Neuronal stem cell (in vitro differentiated cells): ENCODE data around the gene DNAH1.

Experiments used
- DNase-seq: peaks from one replicate; pipeline ENCODE4 v3.0.0-alpha.2; 2013; ENCODE audit warnings: low spot score
- H2AFZ ChIP-seq: one replicate; pipeline ENCODE4 v1.6.1; 2013; ENCODE audit warnings: mild to moderate bottlenecking, low read length, inconsistent platforms
- H2AK5ac ChIP-seq: 2 replicates; pipeline ENCODE4 v1.6.1; 2013; ENCODE audit warnings: low read depth, mild to moderate bottlenecking, inconsistent platforms, low read length, moderate library complexity, mixed read lengths
- H2BK120ac ChIP-seq: 2 replicates; pipeline ENCODE4 v1.6.1; 2013; ENCODE audit warnings: low read depth, mild to moderate bottlenecking, inconsistent platforms, low read length, moderate library complexity, mixed read lengths
- H2BK12ac ChIP-seq: one replicate; pipeline ENCODE4 v1.6.1; 2013; ENCODE audit warnings: low read length, inconsistent platforms
- H2BK15ac ChIP-seq: 2 replicates; pipeline ENCODE4 v1.6.1; 2013; ENCODE audit warnings: mild to moderate bottlenecking, low read length, inconsistent platforms, mixed read lengths
- H2BK5ac ChIP-seq: one replicate; pipeline ENCODE4 v1.6.1; 2013; ENCODE audit warnings: inconsistent platforms, mild to moderate bottlenecking, low read length, moderate library complexity
- H3K14ac ChIP-seq: one replicate; pipeline ENCODE4 v1.6.1; 2013; ENCODE audit warnings: low read length, inconsistent platforms
- H3K18ac ChIP-seq: 2 replicates; pipeline ENCODE4 v1.6.1; 2013; ENCODE audit warnings: low read length, inconsistent platforms
- H3K23ac ChIP-seq: 2 replicates; pipeline ENCODE4 v1.6.1; 2013; ENCODE audit warnings: low read depth, mild to moderate bottlenecking, mixed read lengths, low read length, inconsistent platforms; ENCODE audit not compliant: poor library complexity
- H3K27ac ChIP-seq: replicated peaks from 3 replicates; pipeline ENCODE4 v1.5.1; 2013; ENCODE audit warnings: low read length, inconsistent platforms
- H3K27me3 ChIP-seq, 3 experiments: 2 replicates each; pipeline ENCODE4 v1.6.1; 2013; ENCODE audit warnings: low read length in 3 of 3, mild to moderate bottlenecking in 2 of 3, inconsistent platforms in 1 of 3, low read depth in 1 of 3, mixed read lengths in 1 of 3, moderate library complexity in 1 of 3; ENCODE audit not compliant: control insufficient read depth in 3 of 3, insufficient read depth in 3 of 3
- H3K36me3 ChIP-seq, 2 donors: replicated peaks in 1 of 2; 2 replicates each; pipeline ENCODE4 v1.6.1; 2013; ENCODE audit warnings: low read length in 2 of 2; ENCODE audit not compliant: control insufficient read depth in 2 of 2, insufficient read depth in 2 of 2
- H3K4ac ChIP-seq: 2 replicates; pipeline ENCODE4 v1.6.1; 2013; ENCODE audit warnings: inconsistent platforms, mild to moderate bottlenecking, low read length, moderate library complexity
- H3K4me1 ChIP-seq, 2 donors: 1 replicate in 1 of 2; 2 replicates in 1 of 2; pipeline ENCODE4 v1.6.1; 2013; ENCODE audit warnings: low read length in 2 of 2, low read depth in 1 of 2; ENCODE audit not compliant: control insufficient read depth in 2 of 2, insufficient read depth in 1 of 2
- H3K4me2 ChIP-seq: one replicate; pipeline ENCODE4 v1.6.1; 2013; ENCODE audit warnings: mild to moderate bottlenecking, low read length, inconsistent platforms; ENCODE audit not compliant: insufficient read depth, poor library complexity, severe bottlenecking
- H3K4me3 ChIP-seq, 2 donors: 2 replicates each; pipeline ENCODE4 v1.5.1; 2013; ENCODE audit warnings: low read length in 2 of 2, mild to moderate bottlenecking in 2 of 2, inconsistent platforms in 1 of 2, moderate library complexity in 1 of 2
- H3K79me1 ChIP-seq: one replicate; pipeline ENCODE4 v1.6.1; 2013; ENCODE audit warnings: low read depth, mild to moderate bottlenecking, inconsistent platforms, low read length, moderate library complexity
- H3K9ac ChIP-seq: one replicate; pipeline ENCODE4 v1.6.1; 2013; ENCODE audit warnings: mild to moderate bottlenecking, low read depth, low read length, inconsistent platforms; ENCODE audit not compliant: poor library complexity
- H3K9me3 ChIP-seq, 2 donors: replicated peaks in 1 of 2; 2 replicates each; pipeline versions ENCODE3 to v1.6.1; 2013; ENCODE audit warnings: low read length in 2 of 2, mild to moderate bottlenecking in 2 of 2, inconsistent platforms in 1 of 2, low read depth in 1 of 2, mixed read lengths in 1 of 2, moderate library complexity in 1 of 2; ENCODE audit not compliant: control insufficient read depth in 2 of 2, insufficient read depth in 1 of 2
- H4K8ac ChIP-seq: one replicate; pipeline ENCODE4 v1.6.1; 2013; ENCODE audit warnings: low read depth, mild to moderate bottlenecking, inconsistent platforms, low read length, moderate library complexity
- H4K91ac ChIP-seq: one replicate; pipeline ENCODE4 v1.6.1; 2013; ENCODE audit warnings: low read length, low read depth, mild to moderate bottlenecking, inconsistent platforms; ENCODE audit not compliant: poor library complexity
- WGBS, 2 donors: extraction: QIAGEN DNeasy Blood & Tissue Kit; methylation state at CpG; one replicate each; pipeline ENCODE4 v1.1.7; 2013; ENCODE audit warnings: missing lambda C conversion rate in 2 of 2, mixed read lengths in 1 of 2; ENCODE audit not compliant: insufficient read length in 2 of 2, insufficient replicate concordance in 1 of 2; ENCODE audit errors: extremely low coverage in 2 of 2; 5-methylcytosine and 5-hydroxymethylcytosine counted together

DNAH1 gene

GRCh38 chr3:52327486-52328290 lies 11.6 kb downstream of the DNAH1 start:
- no peak overlapping the region for H2BK120ac ChIP-seq
- no peak overlapping the region for H3K23ac ChIP-seq
- H3K79me1 ChIP-seq: no peaks in the 10 kb centered on the region
- no peak overlapping the region for H3K4me2 ChIP-seq
- WGBS, 2 donors: no CpG with 5 or more reads among the region's 5 CpGs
- peak overlapping the region; percentile 61 for H2BK15ac ChIP-seq
- H3K4ac ChIP-seq: no peak overlapping the region
- H3K36me3 ChIP-seq: no peaks in the 10 kb centered on the region
- no peaks in the 10 kb centered on the region for H3K9me3 ChIP-seq
- H2BK5ac ChIP-seq: peak overlapping the region; percentile 40
- no peak overlapping the region for H3K4me3 ChIP-seq
- peaks cover 0 to 3% of the 10 kb centered on the region in 2 donors for H3K4me1 ChIP-seq
- H3K9ac ChIP-seq: no peak overlapping the region
- no peak overlapping the region for H4K91ac ChIP-seq
- H3K14ac ChIP-seq: no peak overlapping the region
- no peak overlapping the region for H3K27ac ChIP-seq
- DNase-seq: no peak
- H4K8ac ChIP-seq: no peak overlapping the region
- no peak overlapping the region for H3K18ac ChIP-seq
- H2AFZ ChIP-seq: no peak overlapping the region
- no peak overlapping the region for H2BK12ac ChIP-seq
- H3K27me3 ChIP-seq: no peaks in the 10 kb centered on the region
- peak overlapping the region; percentile 40 for H2AK5ac ChIP-seq

- Histone ChIP-seq H3K79me1 (no peaks in the 10 kb centered on the region), H3K4me2 (no peak overlapping the region), H3K4ac (no peak overlapping the region), H3K27me3 (no peaks in the 10 kb centered on the region), H3K23ac (no peak overlapping the region), H2AK5ac (no peak overlapping the region), H3K9ac (no peak overlapping the region), H2BK12ac (no peak overlapping the region), H4K91ac (no peak overlapping the region), H2BK5ac (no peak overlapping the region), H3K36me3 (no peaks in the 10 kb centered on the region), H3K27ac (no peak overlapping the region), H4K8ac (no peak overlapping the region), H2BK120ac (no peak overlapping the region), H3K4me1 (peaks cover 0 to 3% of the 10 kb centered on the region in 2 donors), H2BK15ac (peak overlapping the region; percentile 3), H3K4me3 (peak overlapping the region in 1 of 2 donors; percentile 37), H3K9me3 (no peaks in the 10 kb centered on the region), H2AFZ (no peak overlapping the region), H3K18ac (peak overlapping the region; percentile 1), H3K14ac (no peak overlapping the region)
- WGBS, 2 donors: no CpG with 5 or more reads among the region's 5 CpGs
- no peak for DNase-seq
Measured at GRCh38 chr3:52328536-52329080, 12.5 kb downstream of the DNAH1 start.

DNA sequence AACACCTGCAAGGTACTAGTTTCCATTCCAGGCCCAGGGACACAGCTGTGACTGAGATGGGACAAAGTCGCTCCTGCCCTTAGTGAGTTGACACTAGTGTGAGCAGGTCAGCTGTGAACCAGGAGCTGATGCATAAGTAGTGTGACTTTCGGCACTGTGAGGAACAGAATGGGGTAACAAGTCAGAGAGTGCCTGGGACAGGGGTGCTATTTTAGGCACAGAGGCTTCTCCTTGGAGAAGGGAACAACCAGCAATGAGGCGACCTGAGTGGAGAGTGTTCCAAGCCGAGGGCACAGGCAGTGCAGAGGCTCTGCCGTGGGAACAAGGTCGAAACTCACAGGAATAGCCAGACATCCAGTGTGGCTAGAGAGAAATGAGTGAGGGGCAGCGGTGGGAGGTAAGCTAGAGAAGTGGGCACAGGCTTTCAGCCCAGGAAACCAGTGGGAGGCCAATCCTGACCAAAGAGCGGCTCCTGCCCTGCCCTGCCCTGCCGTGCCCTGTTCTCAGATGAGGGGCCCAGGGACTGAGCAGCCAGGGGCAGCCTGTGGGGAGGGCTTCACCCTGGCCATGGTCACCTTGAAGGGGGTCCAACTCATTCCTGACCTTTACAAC lies 14.2 kb downstream of the DNAH1 start:
- no peak overlapping the region for H2BK15ac ChIP-seq
- no peaks in the 10 kb centered on the region for H3K79me1 ChIP-seq
- H4K91ac ChIP-seq: no peak overlapping the region
- no peaks in the 10 kb centered on the region for H3K9me3 ChIP-seq
- no peaks in the 10 kb centered on the region for H3K4me1 ChIP-seq
- no peaks in the 10 kb centered on the region for H3K36me3 ChIP-seq
- no CpG with 5 or more reads among the region's 9 CpGs for WGBS, 2 donors
- H3K4me2 ChIP-seq: no peak overlapping the region
- no peak overlapping the region for H3K4ac ChIP-seq
- H2BK120ac ChIP-seq: no peak overlapping the region
- no peak overlapping the region for H3K27ac ChIP-seq
- H2BK12ac ChIP-seq: no peak overlapping the region
- peak overlapping the region; percentile 70 for H2AK5ac ChIP-seq
- no peak overlapping the region for H2AFZ ChIP-seq
- H3K4me3 ChIP-seq: no peak overlapping the region
- H3K18ac ChIP-seq: peak overlapping the region; percentile 7
- H2BK5ac ChIP-seq: no peak overlapping the region
- no peaks in the 10 kb centered on the region for H3K27me3 ChIP-seq
- H3K14ac ChIP-seq: no peak overlapping the region
- H3K9ac ChIP-seq: no peak overlapping the region
- no peak for DNase-seq
- no peak overlapping the region for H4K8ac ChIP-seq
- peak overlapping the region; percentile 0 for H3K23ac ChIP-seq

DNA sequence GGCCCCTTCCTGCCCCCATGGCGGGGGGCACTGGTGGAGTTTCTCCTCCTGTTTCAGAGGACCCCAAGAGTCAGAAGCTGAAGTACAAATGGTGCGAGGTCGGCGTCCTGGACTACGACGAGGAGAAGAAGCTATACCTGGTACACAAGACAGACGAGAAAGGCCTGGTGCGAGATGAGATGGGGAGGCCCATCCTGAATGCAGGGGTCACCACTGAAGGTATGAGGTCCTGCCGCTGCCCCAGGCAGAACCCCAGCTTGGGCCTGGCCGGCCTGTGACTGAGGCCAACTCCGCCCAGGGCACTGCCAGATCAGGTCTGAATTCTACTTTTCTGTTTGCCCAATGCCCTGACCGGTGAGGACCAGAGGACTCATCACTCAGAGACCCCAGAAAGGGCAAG lies 15.0 kb downstream of the DNAH1 start:
- no peak overlapping the region for H3K4me3 ChIP-seq
- H2BK15ac ChIP-seq: no peak overlapping the region
- no peak for DNase-seq
- no peaks in the 10 kb centered on the region for H3K4me1 ChIP-seq
- peak overlapping the region; percentile 37 for H3K23ac ChIP-seq
- H3K36me3 ChIP-seq: no peaks in the 10 kb centered on the region
- H3K14ac ChIP-seq: peak overlapping the region; percentile 76
- H4K91ac ChIP-seq: peak overlapping the region; percentile 46
- no CpG with 5 or more reads among the region's 12 CpGs for WGBS, 2 donors
- H3K4ac ChIP-seq: no peak overlapping the region
- no peak overlapping the region for H4K8ac ChIP-seq
- H2BK12ac ChIP-seq: peak overlapping the region; percentile 34
- H3K9ac ChIP-seq: no peak overlapping the region
- H3K27ac ChIP-seq: no peak overlapping the region
- no peak overlapping the region for H3K18ac ChIP-seq
- H3K79me1 ChIP-seq: no peaks in the 10 kb centered on the region
- no peaks in the 10 kb centered on the region for H3K27me3 ChIP-seq
- H3K9me3 ChIP-seq: no peaks in the 10 kb centered on the region
- no peak overlapping the region for H3K4me2 ChIP-seq
- no peak overlapping the region for H2AFZ ChIP-seq
- H2BK120ac ChIP-seq: peak overlapping the region; percentile 84
- H2AK5ac ChIP-seq: peak overlapping the region; percentile 70
- H2BK5ac ChIP-seq: no peak overlapping the region
